Large intestine (tissue), 3 donors: ENCODE data around the gene ZCCHC14. TPM values are rescaled to one million over a fixed set of nuclear protein-coding genes. Genes with fewer than 3 reads are reported as not detected.

Experiments
- DNase-seq, 2 donors: peaks; one replicate each; pipeline versions ENCODE4 v3.0.0 to v3.0.0-alpha.2; 2013
- H3K27ac ChIP-seq: one replicate; pipeline ENCODE4 v1.5.1; 2013; ENCODE audit warnings: low read length
- H3K27me3 ChIP-seq: 2 replicates; pipeline ENCODE4 v1.6.1; 2013; ENCODE audit warnings: low read length; ENCODE audit not compliant: control insufficient read depth, insufficient read depth
- H3K36me3 ChIP-seq: 2 replicates; pipeline ENCODE4 v1.6.1; 2013; ENCODE audit warnings: low read length; ENCODE audit not compliant: control insufficient read depth, insufficient read depth
- H3K4me1 ChIP-seq: one replicate; pipeline ENCODE4 v1.6.1; 2013; ENCODE audit warnings: low read length; ENCODE audit not compliant: control insufficient read depth, insufficient read depth
- H3K4me3 ChIP-seq: one replicate; pipeline ENCODE4 v1.5.1; 2013; ENCODE audit warnings: low read length
- H3K9me3 ChIP-seq: one replicate; pipeline ENCODE4 v1.6.1; 2013; ENCODE audit warnings: mild to moderate bottlenecking, low read depth, low read length, moderate library complexity; ENCODE audit not compliant: control insufficient read depth
- WGBS: methylation state at CpG from one replicate; pipeline ENCODE4 v1.1.5; 2013; ENCODE audit warnings: low lambda C conversion rate; ENCODE audit not compliant: insufficient coverage; 5-methylcytosine and 5-hydroxymethylcytosine counted together
- polyA plus RNA-seq: library from polyadenylated mRNA; unstranded; fragments of 120-200 nt; gene quantifications from one replicate; pipeline ENCODE4 v1.2.1, GENCODE V29; 2013

ZCCHC14 gene
- polyA plus RNA-seq, 1 donor: 40.9 TPM

- Histone ChIP-seq H3K27ac (peak overlapping the region; percentile 95), H3K27me3 (no peaks in the 10 kb centered on the region), H3K4me3 (no peak overlapping the region), H3K9me3 (no peaks in the 10 kb centered on the region), H3K36me3 (peaks cover 14% of the 10 kb centered on the region), H3K4me1 (peaks cover 45% of the 10 kb centered on the region)
- WGBS: 80% methylated on average over 1 of the region's 15 CpGs
- DNase-seq: no peak
Observed at GRCh38 chr16:87465879-87466278, 26.9 kb downstream of the ZCCHC14 start.

- 14% methylated on average over 1 of the region's 8 CpGs for WGBS
- Histone ChIP-seq H3K27me3 (no peaks in the 10 kb centered on the region), H3K4me3 (no peak overlapping the region), H3K27ac (peak overlapping the region; percentile 95), H3K9me3 (no peaks in the 10 kb centered on the region), H3K36me3 (peaks cover 14% of the 10 kb centered on the region), H3K4me1 (peaks cover 49% of the 10 kb centered on the region)
- peak; percentile 87 to 92 for DNase-seq
Observed at GRCh38 chr16:87465306-87465705, 27.5 kb downstream of the ZCCHC14 start.

DNA sequence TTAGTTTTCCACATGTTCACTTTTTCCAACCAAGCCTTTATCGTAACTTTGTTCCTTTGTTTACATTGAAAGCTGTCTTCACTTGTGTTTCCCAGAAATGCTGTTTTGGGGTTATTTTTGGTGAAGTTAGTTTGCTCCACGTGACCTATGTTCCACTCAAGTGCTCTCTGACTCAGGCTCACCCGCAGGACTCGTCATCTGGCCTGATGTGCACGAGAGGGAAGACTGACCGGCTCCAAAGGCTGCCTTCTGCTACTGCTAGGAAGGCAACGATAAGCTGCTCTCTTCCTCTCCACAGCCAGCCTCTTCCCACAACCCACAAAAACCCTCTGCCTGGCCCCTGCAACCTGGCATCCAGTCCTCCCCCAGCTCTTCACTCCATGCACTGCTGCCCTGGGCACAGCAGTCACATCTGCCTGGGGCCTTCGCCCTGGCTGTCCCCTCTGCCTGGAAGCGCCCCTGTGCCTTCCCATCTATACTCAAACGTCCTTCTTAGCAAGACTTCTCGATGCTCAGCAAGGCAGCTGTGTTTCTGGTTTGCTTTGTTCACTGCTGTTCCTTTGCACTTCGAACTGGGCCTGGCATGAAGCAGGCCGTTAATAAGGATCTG, 28.0 kb downstream of the ZCCHC14 start:
- WGBS: no CpG with 5 or more reads among the region's 13 CpGs
- H3K27ac ChIP-seq: peak overlapping the region; percentile 95
- H3K4me3 ChIP-seq: no peak overlapping the region
- DNase-seq: peak; percentile 65 to 69
- peaks cover 16% of the 10 kb centered on the region for H3K36me3 ChIP-seq
- no peaks in the 10 kb centered on the region for H3K27me3 ChIP-seq
- H3K4me1 ChIP-seq: peaks cover 47% of the 10 kb centered on the region
- H3K9me3 ChIP-seq: no peaks in the 10 kb centered on the region

- Histone ChIP-seq H3K4me3 (no peak overlapping the region), H3K4me1 (peaks cover 52% of the 10 kb centered on the region)
- no CpG with 5 or more reads among the region's 22 CpGs for WGBS
Observed at GRCh38 chr16:87463722-87464690, 28.8 kb downstream of the ZCCHC14 start.

DNA sequence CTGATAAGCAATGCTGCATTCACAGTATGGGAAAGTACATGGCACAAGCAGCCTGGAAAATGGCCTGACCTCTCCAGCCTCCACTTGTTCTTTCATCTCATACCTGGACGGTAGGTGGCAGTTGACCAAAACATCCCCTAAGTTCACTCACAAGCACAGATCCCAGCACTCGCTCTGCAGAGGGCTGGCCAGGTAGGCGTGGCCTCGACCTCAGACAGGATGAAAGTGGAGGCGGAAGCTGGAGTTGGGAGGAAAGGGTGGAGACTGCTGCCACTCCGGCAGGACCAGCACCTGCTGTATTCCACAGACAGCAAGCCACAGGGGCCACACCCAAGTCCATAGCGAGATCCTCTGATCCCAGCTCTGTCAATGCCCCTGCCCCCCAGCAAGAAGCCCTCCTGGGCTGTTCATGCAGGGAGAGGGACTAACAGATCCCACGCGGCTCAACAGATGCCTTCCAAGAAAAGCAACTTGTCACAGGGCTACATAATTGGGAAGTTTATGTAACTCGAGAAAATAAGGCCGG, 31.3 kb downstream of the ZCCHC14 start:
- Histone ChIP-seq H3K4me3 (no peak overlapping the region), H3K9me3 (no peaks in the 10 kb centered on the region), H3K4me1 (peaks cover 74% of the 10 kb centered on the region), H3K36me3 (peaks cover 22% of the 10 kb centered on the region), H3K27me3 (no peaks in the 10 kb centered on the region), H3K27ac (peak overlapping the region; percentile 83)
- DNase-seq: peak; percentile 96 to 97
- WGBS: no CpG with 5 or more reads among the region's 11 CpGs

More at GRCh38 chr16:87463722-87464690, 28.8 kb downstream of the ZCCHC14 start:
- Histone ChIP-seq H3K27me3 (no peaks in the 10 kb centered on the region), H3K9me3 (no peaks in the 10 kb centered on the region), H3K27ac (peak overlapping the region; percentile 95), H3K36me3 (peaks cover 17% of the 10 kb centered on the region)
- DNase-seq: peak in 1 of 2 donors; percentile 32

GRCh38 chr16:87460936-87461335, 31.9 kb downstream of the ZCCHC14 start:
- no peak for DNase-seq
- WGBS: no CpG with 5 or more reads among the region's 10 CpGs
- Histone ChIP-seq H3K4me3 (no peak overlapping the region), H3K36me3 (peaks cover 22% of the 10 kb centered on the region), H3K27ac (peak overlapping the region; percentile 83), H3K9me3 (no peaks in the 10 kb centered on the region), H3K4me1 (peaks cover 70% of the 10 kb centered on the region), H3K27me3 (no peaks in the 10 kb centered on the region)

- Histone ChIP-seq H3K9me3 (no peaks in the 10 kb centered on the region), H3K27me3 (no peaks in the 10 kb centered on the region), H3K4me3 (no peak overlapping the region), H3K36me3 (peaks cover 27% of the 10 kb centered on the region), H3K4me1 (peaks cover 68% of the 10 kb centered on the region), H3K27ac (peak overlapping the region; percentile 83)
- no CpG with 5 or more reads among the region's 9 CpGs for WGBS
- peak; percentile 59 to 62 for DNase-seq
Observed at GRCh38 chr16:87459833-87460232, 33.0 kb downstream of the ZCCHC14 start.

- no CpG with 5 or more reads among the region's 15 CpGs for WGBS
- peak overlapping the region; percentile 81 for H3K27ac ChIP-seq
- H3K36me3 ChIP-seq: peaks cover 25% of the 10 kb centered on the region
- H3K27me3 ChIP-seq: no peaks in the 10 kb centered on the region
- DNase-seq: no peak
- no peaks in the 10 kb centered on the region for H3K9me3 ChIP-seq
- no peak overlapping the region for H3K4me3 ChIP-seq
- H3K4me1 ChIP-seq: peaks cover 60% of the 10 kb centered on the region
Observed at GRCh38 chr16:87459027-87459426, 33.8 kb downstream of the ZCCHC14 start.

- H3K4me1 ChIP-seq: peaks cover 54% of the 10 kb centered on the region
- no peaks in the 10 kb centered on the region for H3K9me3 ChIP-seq
- WGBS: no CpG with 5 or more reads among the region's 23 CpGs
- H3K27me3 ChIP-seq: no peaks in the 10 kb centered on the region
- no peak for DNase-seq
- H3K36me3 ChIP-seq: peaks cover 27% of the 10 kb centered on the region
- H3K27ac ChIP-seq: peak overlapping the region; percentile 81
- no peak overlapping the region for H3K4me3 ChIP-seq
Observed at GRCh38 chr16:87458424-87458915, 34.4 kb downstream of the ZCCHC14 start.

DNA sequence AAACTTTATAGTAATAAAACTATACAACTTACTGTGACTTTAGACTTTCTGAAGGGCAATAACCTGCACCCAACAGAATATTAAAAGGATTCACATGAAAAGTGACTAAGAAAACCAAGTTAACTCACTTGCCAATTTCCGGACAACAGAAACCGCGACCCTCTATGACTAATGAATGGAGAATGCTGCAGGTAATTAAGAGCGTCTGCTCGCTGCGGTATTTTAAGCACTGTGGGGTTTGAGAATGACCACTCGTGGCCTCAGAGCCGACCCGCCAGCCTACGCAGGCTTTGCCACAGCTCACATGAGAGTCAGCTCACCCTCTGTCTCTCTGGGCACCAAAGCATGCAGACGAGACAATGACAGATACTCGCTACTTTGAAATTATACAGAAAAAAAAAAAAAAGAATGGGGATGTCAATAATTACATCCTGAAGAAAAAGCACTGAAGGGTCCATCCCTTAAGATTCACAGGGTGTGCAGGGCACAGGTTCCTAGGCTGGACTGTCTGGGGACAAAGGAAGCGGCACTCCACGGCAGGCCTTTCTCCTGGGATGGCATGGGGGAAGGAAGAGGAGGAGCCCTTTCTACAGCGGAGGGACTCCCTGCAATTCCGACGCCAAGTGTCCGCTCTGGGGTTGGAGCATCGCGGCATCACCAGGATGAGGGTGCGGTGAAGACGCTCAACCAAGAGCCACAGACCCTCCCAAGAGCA, 35.0 kb downstream of the ZCCHC14 start:
- Histone ChIP-seq H3K27ac (peak overlapping the region; percentile 81), H3K27me3 (no peaks in the 10 kb centered on the region), H3K4me1 (peaks cover 54% of the 10 kb centered on the region), H3K36me3 (peaks cover 31% of the 10 kb centered on the region), H3K4me3 (no peak overlapping the region), H3K9me3 (no peaks in the 10 kb centered on the region)
- 80% methylated on average over 2 of the region's 22 CpGs for WGBS
- peak; percentile 52 to 79 for DNase-seq
